Transverse colon (tissue), 4 donors: Measurements from ENCODE around the gene CCDC85C.

Experiments used
- POLR2A ChIP-seq: fragments of 450-650 bp; IDR thresholded peaks from one replicate; pipeline ENCODE4 v1.6.1; 2016; ENCODE audit warnings: antibody characterized with exemption, mild to moderate bottlenecking, moderate library complexity
- POLR2AphosphoS5 ChIP-seq, 3 donors: sonication (generic); formaldehyde crosslinking; IDR thresholded peaks; one replicate each; pipeline ENCODE4 v1.6.1; 2016; ENCODE audit warnings: antibody characterized with exemption in 3 of 3
- TF ChIP-seq, protein P1 (sequence below), 5 experiments: fragments of 200-600 bp in 3 of 5; fragments of 450-650 bp in 2 of 5; sonication (generic) in 3 of 5; IDR thresholded peaks; 1 replicate in 2 of 5; 2 replicates in 3 of 5; pipeline ENCODE4 v1.5.1; 2016 to 2017; ENCODE audit warnings: antibody characterized with exemption in 5 of 5, inconsistent platforms in 3 of 5, mild to moderate bottlenecking in 2 of 5, moderate library complexity in 1 of 5

DNA sequence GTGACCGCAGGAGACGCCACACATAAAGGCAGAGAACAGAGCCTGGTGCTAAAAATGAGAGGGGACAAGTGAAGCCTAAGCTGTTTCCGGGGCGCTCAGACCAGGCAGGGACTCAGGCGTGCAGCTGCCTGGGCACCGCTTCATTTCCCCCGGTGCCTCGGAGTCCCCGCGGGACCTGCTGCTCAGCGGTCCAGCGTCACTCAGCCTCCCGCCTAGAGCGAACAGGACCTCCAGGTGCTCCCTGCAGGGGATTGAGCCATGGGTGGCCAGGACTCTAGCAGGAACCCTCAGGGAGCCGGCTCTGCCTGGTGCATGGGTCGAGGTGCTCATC lies 31.0 kb downstream of the CCDC85C start:
- TF ChIP-seq, protein P1, sequence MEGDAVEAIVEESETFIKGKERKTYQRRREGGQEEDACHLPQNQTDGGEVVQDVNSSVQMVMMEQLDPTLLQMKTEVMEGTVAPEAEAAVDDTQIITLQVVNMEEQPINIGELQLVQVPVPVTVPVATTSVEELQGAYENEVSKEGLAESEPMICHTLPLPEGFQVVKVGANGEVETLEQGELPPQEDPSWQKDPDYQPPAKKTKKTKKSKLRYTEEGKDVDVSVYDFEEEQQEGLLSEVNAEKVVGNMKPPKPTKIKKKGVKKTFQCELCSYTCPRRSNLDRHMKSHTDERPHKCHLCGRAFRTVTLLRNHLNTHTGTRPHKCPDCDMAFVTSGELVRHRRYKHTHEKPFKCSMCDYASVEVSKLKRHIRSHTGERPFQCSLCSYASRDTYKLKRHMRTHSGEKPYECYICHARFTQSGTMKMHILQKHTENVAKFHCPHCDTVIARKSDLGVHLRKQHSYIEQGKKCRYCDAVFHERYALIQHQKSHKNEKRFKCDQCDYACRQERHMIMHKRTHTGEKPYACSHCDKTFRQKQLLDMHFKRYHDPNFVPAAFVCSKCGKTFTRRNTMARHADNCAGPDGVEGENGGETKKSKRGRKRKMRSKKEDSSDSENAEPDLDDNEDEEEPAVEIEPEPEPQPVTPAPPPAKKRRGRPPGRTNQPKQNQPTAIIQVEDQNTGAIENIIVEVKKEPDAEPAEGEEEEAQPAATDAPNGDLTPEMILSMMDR (IDR thresholded peaks at IDR 0.05), result no peak
- TF ChIP-seq POLR2A (no peak), POLR2AphosphoS5 (IDR thresholded peaks at IDR 0.05) (no peak)
